HEK293 (cell line): Measurements from ENCODE around the gene KPNA1.

Experiments used
- CTCF ChIA-PET: fragments of 350-600 bp; formaldehyde crosslinking; extraction: SDS; loops from one replicate; lab custom pipeline; 2021; ENCODE audit warnings: antibody characterized with exemption; lab: Yijun Ruan, JAX
- POLR2A ChIA-PET: fragments of 300-600 bp; formaldehyde crosslinking; extraction: SDS; loops from one replicate; lab custom pipeline; 2020; ENCODE audit warnings: antibody characterized with exemption, inconsistent platforms; lab: Yijun Ruan, JAX
- H3K27ac ChIP-seq: fragments of 200-500 bp; sonication (Bioruptor generic); 2 replicates; pipeline ENCODE4 v1.5.1; 2014; ENCODE audit warnings: low read depth, low read length, control low read depth, inconsistent platforms; ENCODE audit errors: extremely low read depth
- H3K36me3 ChIP-seq, 2 experiments: fragments of 200-500 bp in 1 of 2; sonication (Bioruptor generic) in 1 of 2; 1 replicate in 1 of 2; 2 replicates in 1 of 2; pipeline ENCODE4 v1.5.1; 2014 to 2017; ENCODE audit warnings: inconsistent platforms in 2 of 2, low read length in 2 of 2; ENCODE audit not compliant: control insufficient read depth in 2 of 2, insufficient read depth in 1 of 2
- H3K4me1 ChIP-seq: fragments of 200-500 bp; sonication (Bioruptor generic); 2 replicates; pipeline ENCODE4 v1.5.1; 2014; ENCODE audit warnings: mild to moderate bottlenecking, low read length, inconsistent platforms; ENCODE audit not compliant: control insufficient read depth, insufficient read depth
- H3K4me3 ChIP-seq: 2 replicates; pipeline ENCODE4 v1.5.1; 2011; ENCODE audit warnings: low read depth, mild to moderate bottlenecking, control low read depth, low read length, moderate library complexity
- H3K9me3 ChIP-seq: fragments of 200-500 bp; sonication (Bioruptor generic); 2 replicates; pipeline ENCODE4 v1.5.1; 2014; ENCODE audit warnings: low read depth, low read length, inconsistent platforms; ENCODE audit not compliant: control insufficient read depth, insufficient read depth
- GFI1B ChIP-seq: fragments of 450-650 bp; formaldehyde crosslinking; IDR thresholded peaks from 2 replicates; pipeline ENCODE4 v1.5.1; 2016; ENCODE audit warnings: missing biosample characterization, missing genetic modification characterization
- GLI2 ChIP-seq: fragments of 450-650 bp; formaldehyde crosslinking; IDR thresholded peaks from 2 replicates; pipeline ENCODE4; 2017; ENCODE audit warnings: missing biosample characterization, missing genetic modification characterization, low read depth, borderline replicate concordance
- KLF1 ChIP-seq: fragments of 450-650 bp; formaldehyde crosslinking; IDR thresholded peaks from 2 replicates; pipeline ENCODE4 v1.5.1; 2016; ENCODE audit warnings: missing biosample characterization, missing genetic modification characterization
- SP3 ChIP-seq: fragments of 450-650 bp; formaldehyde crosslinking; IDR thresholded peaks from 2 replicates; pipeline ENCODE4 v1.5.1; 2016; ENCODE audit warnings: missing biosample characterization, missing genetic modification characterization
- ZFP37 ChIP-seq: fragments of 450-650 bp; formaldehyde crosslinking; IDR thresholded peaks from 2 replicates; pipeline ENCODE4 v1.5.1; 2016; ENCODE audit warnings: missing biosample characterization, missing genetic modification characterization
- ZNF132 ChIP-seq: fragments of 450-650 bp; formaldehyde crosslinking; IDR thresholded peaks from 2 replicates; pipeline ENCODE4 v1.5.1; 2017; ENCODE audit warnings: missing biosample characterization, missing genetic modification characterization, borderline replicate concordance
- ZNF174 ChIP-seq: fragments of 450-650 bp; formaldehyde crosslinking; IDR thresholded peaks from 2 replicates; pipeline ENCODE4 v1.5.0; 2017; ENCODE audit warnings: missing biosample characterization, mild to moderate bottlenecking, missing genetic modification characterization
- ZNF2 ChIP-seq: fragments of 450-650 bp; formaldehyde crosslinking; IDR thresholded peaks from 2 replicates; pipeline ENCODE4 v1.5.1; 2016; ENCODE audit warnings: missing biosample characterization, missing genetic modification characterization
- ZNF248 ChIP-seq: fragments of 450-650 bp; formaldehyde crosslinking; IDR thresholded peaks from 2 replicates; pipeline ENCODE4 v1.5.1; 2017; ENCODE audit warnings: missing biosample characterization, missing genetic modification characterization
- ZNF274 ChIP-seq, 2 experiments: fragments of 200-500 bp in 1 of 2; fragments of 450-650 bp in 1 of 2; sonication (Bioruptor generic) in 1 of 2; formaldehyde crosslinking in 1 of 2; IDR thresholded peaks; 2 replicates each; pipeline versions ENCODE4 v1.5.1 to v1.6.1; 2014 to 2016; ENCODE audit warnings: borderline replicate concordance in 1 of 2, inconsistent platforms in 1 of 2, low read length in 1 of 2, missing biosample characterization in 1 of 2, missing genetic modification characterization in 1 of 2
- ZNF366 ChIP-seq: fragments of 450-650 bp; formaldehyde crosslinking; conservative IDR thresholded peaks from 2 replicates; pipeline ENCODE4 v1.5.1; 2016; ENCODE audit warnings: missing biosample characterization, missing genetic modification characterization
- ZNF48 ChIP-seq: fragments of 450-650 bp; formaldehyde crosslinking; IDR thresholded peaks from 2 replicates; pipeline ENCODE4 v1.5.1; 2016; ENCODE audit warnings: missing biosample characterization, missing genetic modification characterization
- ZNF514 ChIP-seq: fragments of 450-650 bp; formaldehyde crosslinking; IDR thresholded peaks from 2 replicates; pipeline ENCODE4 v1.5.1; 2016; ENCODE audit warnings: missing biosample characterization, missing genetic modification characterization
- ZNF544 ChIP-seq: fragments of 450-650 bp; formaldehyde crosslinking; IDR thresholded peaks from 2 replicates; pipeline ENCODE4 v1.5.0; 2017; ENCODE audit warnings: missing biosample characterization, missing genetic modification characterization
- ZNF548 ChIP-seq: fragments of 450-650 bp; formaldehyde crosslinking; IDR thresholded peaks from 2 replicates; pipeline ENCODE4 v1.5.1; 2016; ENCODE audit warnings: missing biosample characterization, missing genetic modification characterization
- ZNF560 ChIP-seq: fragments of 450-650 bp; formaldehyde crosslinking; IDR thresholded peaks from 2 replicates; pipeline ENCODE4 v1.5.1; 2017; ENCODE audit warnings: missing biosample characterization, missing genetic modification characterization, borderline replicate concordance
- ZNF777 ChIP-seq: fragments of 450-650 bp; formaldehyde crosslinking; IDR thresholded peaks from 2 replicates; pipeline ENCODE4 v1.5.1; 2017; ENCODE audit warnings: missing biosample characterization, missing genetic modification characterization, borderline replicate concordance
- ZNF792 ChIP-seq: fragments of 450-650 bp; formaldehyde crosslinking; IDR thresholded peaks from 2 replicates; pipeline ENCODE4 v1.5.1; 2016; ENCODE audit warnings: missing biosample characterization, missing genetic modification characterization
- ZXDB ChIP-seq: fragments of 450-650 bp; formaldehyde crosslinking; IDR thresholded peaks from 2 replicates; pipeline ENCODE4 v1.5.1; 2016; ENCODE audit warnings: missing biosample characterization, missing genetic modification characterization
- TF ChIP-seq, protein P1 (sequence below): fragments of 450-650 bp; formaldehyde crosslinking; IDR thresholded peaks from 2 replicates; pipeline ENCODE4 v1.5.1; 2016; ENCODE audit warnings: missing biosample characterization, missing genetic modification characterization

Gene KPNA1

DNA sequence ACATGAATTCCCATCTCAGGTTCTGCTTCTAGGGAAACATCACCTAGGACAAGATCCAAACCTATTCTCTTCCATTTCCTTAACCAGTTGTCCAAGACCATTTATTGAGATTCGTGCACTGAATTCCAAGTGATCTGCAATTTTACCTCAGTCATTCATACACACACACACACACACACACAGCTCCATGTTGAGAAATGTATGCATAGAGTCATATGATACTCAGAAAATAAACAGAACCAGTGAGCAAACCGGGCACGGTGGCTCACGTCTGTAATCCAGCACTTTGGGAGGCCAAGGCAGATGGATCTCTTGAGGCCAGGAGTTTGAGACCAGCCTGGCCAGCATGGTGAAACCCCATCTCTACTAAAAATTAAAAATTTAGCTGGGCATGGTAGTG lies 6.1 kb upstream of the KPNA1 start:
- no peak overlapping the region for H3K4me3 ChIP-seq
- TF ChIP-seq ZNF174 (no peak), ZNF132 (tag by site-specific recombination) (no peak), ZNF792 (tag by site-specific recombination) (no peak), SP3 (tag by site-specific recombination) (no peak), KLF1 (tag by site-specific recombination) (no peak)
- TF ChIP-seq, all 188 proteins: peak for 0
- CTCF ChIA-PET: no interaction called here
- POLR2A ChIA-PET: no interaction called here
- Histone ChIP-seq H3K27ac (no peak overlapping the region), H3K9me3 (no peaks in the 10 kb centered on the region), H3K4me1 (no peaks in the 10 kb centered on the region), H3K36me3 (no peaks in the 10 kb centered on the region)

DNA sequence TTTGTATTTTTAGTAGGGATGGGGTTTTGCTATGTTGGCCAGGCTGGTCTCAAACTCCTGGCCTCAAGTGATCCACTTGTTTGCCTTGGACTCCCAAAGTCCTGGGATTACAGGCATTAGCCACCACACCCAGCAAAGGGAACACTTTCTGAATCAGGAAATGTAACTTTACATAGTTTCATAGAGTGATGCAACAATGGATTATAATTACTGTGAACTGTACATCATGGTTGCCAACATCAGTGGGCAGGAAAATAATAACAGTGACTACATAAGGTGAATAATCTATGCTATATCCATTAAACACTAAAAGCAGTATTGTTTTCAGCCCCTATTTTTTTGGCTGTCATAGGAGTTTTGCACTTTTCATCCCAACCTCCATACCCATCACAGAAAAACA lies 5.0 kb upstream of the KPNA1 start:
- no peak for TF ChIP-seq ZNF248 (tag by site-specific recombination)
- no peak for TF ChIP-seq GFI1B (tag by site-specific recombination)
- TF ChIP-seq ZFP37 (tag by site-specific recombination): no peak
- TF ChIP-seq ZNF48 (tag by site-specific recombination): no peak
- ChIA-PET POLR2A (no interaction called here), CTCF (interaction anchor here (0.6 kb wide), 2 partner anchors 68 to 158 kb away, joined by 3 to 4 read pairs; no protein-coding TSS in a partner anchor)
- Histone ChIP-seq H3K36me3 (no peaks in the 10 kb centered on the region), H3K4me1 (no peaks in the 10 kb centered on the region), H3K4me3 (no peak overlapping the region), H3K9me3 (no peaks in the 10 kb centered on the region), H3K27ac (no peak overlapping the region)

DNA sequence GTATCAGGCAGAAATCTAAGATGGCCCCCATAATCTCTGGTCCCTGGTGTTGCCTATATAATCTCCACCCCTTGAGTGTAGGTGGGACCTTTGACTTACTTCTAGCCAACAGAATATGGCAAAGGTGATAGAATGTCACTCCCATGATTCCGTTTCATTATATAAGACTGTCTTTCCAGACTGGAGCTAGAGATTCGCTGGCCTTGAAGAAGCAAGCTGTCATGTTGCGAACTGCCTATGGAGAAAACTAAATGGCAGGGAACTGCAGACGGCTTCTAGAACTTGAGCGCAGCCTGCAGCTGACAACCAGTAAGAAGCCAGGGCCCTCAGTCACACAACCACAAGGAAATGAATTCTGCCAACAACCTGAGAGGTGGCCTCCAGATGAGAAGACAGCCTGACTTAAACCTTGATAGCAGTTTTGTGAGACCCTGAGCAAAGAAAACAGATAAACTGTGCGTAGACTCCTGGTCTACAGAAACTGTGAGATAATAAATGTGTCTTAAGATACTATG lies 2.2 kb upstream of the KPNA1 start:
- H3K9me3 ChIP-seq: no peaks in the 10 kb centered on the region
- CTCF ChIA-PET: interaction anchor here (0.6 kb wide), 1 partner anchor 458 kb away, joined by 3 read pairs; no protein-coding TSS in a partner anchor
- TF ChIP-seq GLI2: no peak
- TF ChIP-seq, protein P1, sequence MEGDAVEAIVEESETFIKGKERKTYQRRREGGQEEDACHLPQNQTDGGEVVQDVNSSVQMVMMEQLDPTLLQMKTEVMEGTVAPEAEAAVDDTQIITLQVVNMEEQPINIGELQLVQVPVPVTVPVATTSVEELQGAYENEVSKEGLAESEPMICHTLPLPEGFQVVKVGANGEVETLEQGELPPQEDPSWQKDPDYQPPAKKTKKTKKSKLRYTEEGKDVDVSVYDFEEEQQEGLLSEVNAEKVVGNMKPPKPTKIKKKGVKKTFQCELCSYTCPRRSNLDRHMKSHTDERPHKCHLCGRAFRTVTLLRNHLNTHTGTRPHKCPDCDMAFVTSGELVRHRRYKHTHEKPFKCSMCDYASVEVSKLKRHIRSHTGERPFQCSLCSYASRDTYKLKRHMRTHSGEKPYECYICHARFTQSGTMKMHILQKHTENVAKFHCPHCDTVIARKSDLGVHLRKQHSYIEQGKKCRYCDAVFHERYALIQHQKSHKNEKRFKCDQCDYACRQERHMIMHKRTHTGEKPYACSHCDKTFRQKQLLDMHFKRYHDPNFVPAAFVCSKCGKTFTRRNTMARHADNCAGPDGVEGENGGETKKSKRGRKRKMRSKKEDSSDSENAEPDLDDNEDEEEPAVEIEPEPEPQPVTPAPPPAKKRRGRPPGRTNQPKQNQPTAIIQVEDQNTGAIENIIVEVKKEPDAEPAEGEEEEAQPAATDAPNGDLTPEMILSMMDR (tag by site-specific recombination): no peak
- TF ChIP-seq ZNF274 (IDR thresholded peaks at IDR 0.05; ENCODE audit: low read length): no peak
- TF ChIP-seq ZNF274 (tag by site-specific recombination; IDR thresholded peaks at IDR 0.05; ENCODE audit: borderline replicate concordance): no peak
- no peak for TF ChIP-seq ZNF560 (tag by site-specific recombination)
- TF ChIP-seq ZNF548 (tag by site-specific recombination): no peak
- H3K36me3 ChIP-seq: no peaks in the 10 kb centered on the region
- H3K27ac ChIP-seq: no peak overlapping the region
- no peak overlapping the region for H3K4me3 ChIP-seq
- POLR2A ChIA-PET: no interaction called here
- peaks cover 7% of the 10 kb centered on the region; the same call in 1 of the 2 replicates for H3K4me1 ChIP-seq

DNA sequence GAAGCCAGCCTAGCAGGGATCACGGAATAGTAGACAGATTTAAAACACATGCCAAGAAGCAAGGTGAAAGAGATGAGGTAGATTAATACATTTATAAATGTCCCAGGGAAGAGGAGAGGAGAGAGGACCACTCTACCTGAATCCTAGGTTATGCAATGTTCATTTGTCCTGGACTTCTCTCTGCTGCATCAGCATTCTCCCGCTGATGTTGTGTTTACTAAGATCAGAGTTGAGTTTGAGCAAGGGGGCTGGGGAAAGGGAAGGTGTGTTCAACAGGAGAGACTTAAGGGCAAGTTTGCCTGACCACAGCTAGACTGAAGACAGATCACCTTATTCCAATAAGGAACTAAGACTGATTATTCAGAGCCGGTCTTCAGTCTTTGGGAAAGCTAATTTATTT lies 1.1 kb upstream of the KPNA1 start:
- POLR2A ChIA-PET: no interaction called here
- Histone ChIP-seq H3K4me3 (no peak overlapping the region), H3K9me3 (no peaks in the 10 kb centered on the region), H3K27ac (no peak overlapping the region), H3K36me3 (no peaks in the 10 kb centered on the region), H3K4me1 (peaks cover 7% of the 10 kb centered on the region; the same call in 1 of the 2 replicates)
- CTCF ChIA-PET: interaction anchor here (0.7 to 1.5 kb wide), 3 partner anchors 57 to 449 kb away, joined by 3 read pairs; no protein-coding TSS in a partner anchor
- TF ChIP-seq ZNF514 (no peak), ZXDB (no peak), ZNF366 (no peak), ZNF777 (tag by site-specific recombination) (no peak), ZNF2 (tag by site-specific recombination) (no peak), ZNF544 (no peak)
